Activated B cell treated with CpG ODN at 0.5 μM for 24 hours (primary cell): ENCODE measurements around the gene SRGAP1. TPM values are rescaled to one million over a fixed set of nuclear protein-coding genes. Genes with fewer than 3 reads are reported as not detected.

Experiments
- ATAC-seq: fragments of 200-7000 bp; cut with Tn5 transposase; one replicate; pipeline ENCODE4 v1.10.0; 2021; ENCODE audit warnings: low read depth, mild to moderate bottlenecking, moderate library complexity
- CTCF ChIA-PET: fragments of 350-600 bp; sonication (Branson Sonifier 250); formaldehyde crosslinking; loops from one replicate; lab custom pipeline; 2021; ENCODE audit warnings: antibody characterized with exemption; lab: Charles Lee
- POLR2A ChIA-PET: fragments of 350-600 bp; sonication (Branson Sonifier 250); formaldehyde crosslinking; loops from one replicate; lab custom pipeline; 2021; ENCODE audit warnings: antibody characterized with exemption; lab: Charles Lee
- DNase-seq: peaks from one replicate; pipeline ENCODE4 v3.0.0; 2022
- H3K27ac Mint-ChIP-seq: one replicate; pipeline ENCODE4 v1.8.0; 2020; ENCODE audit warnings: mixed read lengths
- H3K27me3 Mint-ChIP-seq: one replicate; pipeline ENCODE4 v1.8.0; 2021; ENCODE audit warnings: mixed read lengths
- H3K36me3 Mint-ChIP-seq: one replicate; pipeline ENCODE4 v1.8.0; 2021; ENCODE audit warnings: low read depth, mixed read lengths
- H3K4me1 Mint-ChIP-seq: one replicate; pipeline ENCODE4 v1.8.0; 2021; ENCODE audit warnings: mixed read lengths
- H3K4me3 Mint-ChIP-seq: one replicate; pipeline ENCODE4 v1.8.0; 2020; ENCODE audit warnings: mild to moderate bottlenecking, mixed read lengths
- H3K9me3 Mint-ChIP-seq: one replicate; pipeline ENCODE4 v1.8.0; 2020; ENCODE audit warnings: mixed read lengths
- CTCF ChIP-seq: fragments of 200-600 bp; IDR thresholded peaks from one replicate; pipeline ENCODE4 v1.8.0; 2022; ENCODE audit warnings: antibody characterized with exemption, mild to moderate bottlenecking
- intact Hi-C: fragments of 100-400 bp; cut with micrococcal nuclease; formaldehyde crosslinking; loops from one replicate; pipeline ENCODE4 v1.15.1; 2024
- total RNA-seq: library from RNA; stranded (reverse); gene quantifications from 2 replicates; pipeline ENCODE4 v1.2.3, GENCODE V29; 2022

Gene SRGAP1
- total RNA-seq, 1 donor from 2014 or later: 1.1 TPM

DNA sequence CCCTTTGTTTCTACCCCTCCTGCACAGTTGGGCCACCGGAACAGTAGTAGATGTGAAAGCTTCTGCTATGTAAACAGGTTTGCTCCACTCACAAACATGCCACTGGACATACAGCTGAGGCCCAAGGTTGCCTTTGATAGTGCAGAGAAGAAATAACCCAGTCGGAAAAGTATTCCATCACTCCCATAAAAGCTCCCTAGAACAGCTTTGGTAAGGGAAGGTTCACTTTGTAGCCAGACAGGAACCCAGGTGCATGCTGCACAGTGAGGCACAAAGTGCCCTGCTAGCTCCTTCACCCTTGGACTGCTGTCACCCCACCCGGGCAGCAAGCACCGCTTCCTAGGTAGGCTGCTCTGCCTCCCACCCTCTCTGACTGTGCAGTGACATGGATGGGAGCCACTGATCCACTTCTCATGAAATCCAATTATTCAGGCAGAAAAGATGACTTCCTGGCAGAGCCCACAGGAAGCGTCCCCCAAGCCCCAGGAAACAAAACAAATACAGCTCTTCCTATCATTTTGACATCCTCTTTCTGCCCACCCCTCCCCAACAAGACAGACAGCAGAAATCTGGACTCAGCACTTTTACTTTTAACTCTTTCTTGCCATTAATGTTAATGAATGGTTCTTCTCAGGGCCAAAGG, 100.2 kb downstream of the SRGAP1 start:
- CTCF ChIA-PET: no interaction called here
- peaks cover 1% of the 10 kb centered on the region for H3K4me1 Mint-ChIP-seq
- no peak for ATAC-seq
- intact Hi-C loops: no loop called here
- TF ChIP-seq CTCF: no peak
- no peak overlapping the region for H3K4me3 Mint-ChIP-seq
- no peaks in the 10 kb centered on the region for H3K9me3 Mint-ChIP-seq
- POLR2A ChIA-PET: no interaction called here
- DNase-seq: no peak
- H3K27ac Mint-ChIP-seq: no peak overlapping the region
- H3K27me3 Mint-ChIP-seq: no peaks in the 10 kb centered on the region
- H3K36me3 Mint-ChIP-seq: no peaks in the 10 kb centered on the region

DNA sequence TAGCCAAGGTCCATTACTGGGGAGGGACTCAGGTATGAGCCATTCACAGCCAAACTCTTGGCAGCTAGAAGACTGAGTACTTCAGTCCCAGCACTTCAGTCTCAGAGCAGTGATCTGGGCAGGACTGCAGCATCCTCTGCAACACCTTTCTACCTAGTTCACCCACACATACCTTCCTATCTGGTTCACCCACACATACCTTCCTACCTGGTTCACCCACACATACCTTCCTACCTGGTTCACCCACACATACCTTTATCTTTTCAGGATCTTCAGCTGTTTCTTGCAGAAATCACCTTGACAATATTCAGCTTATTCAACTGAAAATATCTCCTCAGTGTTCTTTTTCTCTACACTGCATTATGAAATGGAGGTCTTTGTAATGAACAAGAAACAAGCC, 101.3 kb downstream of the SRGAP1 start:
- Mint-ChIP-seq H3K4me3 (no peak overlapping the region), H3K27ac (no peak overlapping the region), H3K27me3 (no peaks in the 10 kb centered on the region), H3K36me3 (no peaks in the 10 kb centered on the region), H3K9me3 (no peaks in the 10 kb centered on the region), H3K4me1 (peaks cover 1% of the 10 kb centered on the region)
- intact Hi-C loops: no loop called here
- TF ChIP-seq CTCF: no peak
- ChIA-PET POLR2A (no interaction called here), CTCF (no interaction called here)
- DNase-seq: no peak
- no peak for ATAC-seq

- intact Hi-C loops: no loop called here
- Mint-ChIP-seq H3K4me1 (peaks cover 1% of the 10 kb centered on the region), H3K27me3 (peaks cover 4% of the 10 kb centered on the region), H3K27ac (no peak overlapping the region), H3K36me3 (no peaks in the 10 kb centered on the region), H3K4me3 (no peak overlapping the region), H3K9me3 (no peaks in the 10 kb centered on the region)
- ATAC-seq (no peak), DNase-seq (no peak)
- POLR2A ChIA-PET: no interaction called here
- no peak for TF ChIP-seq CTCF
- CTCF ChIA-PET: no interaction called here
These were observed 103.7 kb downstream of the SRGAP1 start for GRCh38 chr12:63948211-63948610.

DNA sequence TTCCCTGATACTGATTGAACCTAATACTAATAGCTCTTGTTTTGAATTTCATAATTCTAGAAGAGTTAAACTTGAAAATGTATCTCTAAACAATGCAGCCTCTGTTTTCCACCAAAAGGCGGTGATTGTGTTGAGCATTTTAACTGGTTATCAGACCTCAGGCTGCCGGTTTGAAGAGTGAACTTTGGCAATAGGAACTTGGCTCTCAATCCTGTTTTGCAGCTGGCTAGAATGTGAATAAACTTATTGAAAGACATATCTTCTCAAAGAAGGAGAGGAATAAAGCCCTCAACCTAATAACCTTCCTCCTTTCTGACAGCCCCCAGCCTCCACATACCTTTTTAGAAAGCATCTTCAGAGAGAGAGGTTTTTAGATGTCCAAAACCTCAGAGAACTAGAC, 105.4 kb downstream of the SRGAP1 start:
- no peak for ATAC-seq
- H3K9me3 Mint-ChIP-seq: no peaks in the 10 kb centered on the region
- TF ChIP-seq CTCF: no peak
- H3K27me3 Mint-ChIP-seq: peaks cover 4% of the 10 kb centered on the region
- CTCF ChIA-PET: no interaction called here
- H3K4me1 Mint-ChIP-seq: peaks cover 1% of the 10 kb centered on the region
- no peak overlapping the region for H3K27ac Mint-ChIP-seq
- intact Hi-C loops: no loop called here
- no peaks in the 10 kb centered on the region for H3K36me3 Mint-ChIP-seq
- POLR2A ChIA-PET: no interaction called here
- no peak overlapping the region for H3K4me3 Mint-ChIP-seq
- DNase-seq: no peak

DNA sequence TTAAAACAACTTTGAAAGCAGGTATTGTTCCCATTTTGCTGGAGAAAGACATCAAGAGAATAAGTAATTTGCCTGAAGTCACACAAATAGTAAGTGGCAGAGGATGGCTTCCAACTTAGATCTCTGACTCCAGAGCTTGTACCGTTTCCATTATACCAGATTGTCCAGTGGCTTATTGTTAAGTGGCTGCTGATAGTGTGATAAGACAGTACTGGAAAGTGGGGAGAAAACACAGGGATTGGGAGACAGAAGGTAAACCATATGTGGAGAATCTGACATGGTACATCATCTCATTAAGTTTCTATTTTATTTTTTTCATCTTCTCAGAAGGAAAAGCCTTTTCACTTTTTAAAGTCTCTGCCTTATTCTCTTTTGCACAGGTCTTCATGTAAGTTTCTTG, 108.5 kb downstream of the SRGAP1 start:
- H3K9me3 Mint-ChIP-seq: no peaks in the 10 kb centered on the region
- ATAC-seq (no peak), DNase-seq (no peak)
- intact Hi-C loops: no loop called here
- H3K27ac Mint-ChIP-seq: no peak overlapping the region
- POLR2A ChIA-PET: no interaction called here
- peaks cover 4% of the 10 kb centered on the region for H3K27me3 Mint-ChIP-seq
- no peak for TF ChIP-seq CTCF
- CTCF ChIA-PET: no interaction called here
- H3K36me3 Mint-ChIP-seq: no peaks in the 10 kb centered on the region
- no peaks in the 10 kb centered on the region for H3K4me1 Mint-ChIP-seq
- H3K4me3 Mint-ChIP-seq: no peak overlapping the region
